NCI-H1417 (cell line): Measurements from ENCODE around the gene TPBGL.
A peak's percentile ranks its signal among the peaks of the same experiment; 100 is the strongest.
"Not testable (repeated sequence)": the region's sequence is repeated elsewhere in the genome, so short reads cannot be mapped to it uniquely, and the experiment has no call there.

Source experiments
- DNase-seq, 3 experiments: peaks; one replicate each; lab custom pipeline; 2025; lab: John Stamatoyannopoulos, UW

Gene TPBGL

GRCh38 chr11:75272821-75273301, 32.3 kb downstream of the TPBGL start:
- DNase-seq, result no peak

- no peak for DNase-seq
These were observed 33.1 kb downstream of the TPBGL start for GRCh38 chr11:75273411-75274391.

- not testable (repeated sequence) for DNase-seq
These were observed 34.1 kb downstream of the TPBGL start for GRCh38 chr11:75274716-75275115.

GRCh38 chr11:75275581-75275980, 35.0 kb downstream of the TPBGL start:
- peak in 2 of 3 experiments; percentile 37 to 40 for DNase-seq

GRCh38 chr11:75276186-75276585, 35.6 kb downstream of the TPBGL start:
- no peak for DNase-seq

- DNase-seq, result peak; percentile 83 to 97 (median 94)
These were observed 36.1 kb downstream of the TPBGL start for GRCh38 chr11:75276686-75277085.

GRCh38 chr11:75277211-75277805, 36.7 kb downstream of the TPBGL start:
- DNase-seq, result no peak

- no peak for DNase-seq
These were observed 37.6 kb downstream of the TPBGL start for GRCh38 chr11:75277991-75278790.

GRCh38 chr11:75279273-75279672, 38.7 kb downstream of the TPBGL start:
- no peak for DNase-seq

GRCh38 chr11:75280227-75280701, 39.7 kb downstream of the TPBGL start:
- DNase-seq, result peak; percentile 62 to 86 (median 86)

- no peak for DNase-seq
These were observed 40.3 kb downstream of the TPBGL start for GRCh38 chr11:75280770-75281468.

- no peak for DNase-seq
These were observed 41.0 kb downstream of the TPBGL start for GRCh38 chr11:75281469-75282095.

GRCh38 chr11:75283391-75283931, 42.9 kb downstream of the TPBGL start:
- DNase-seq, result no peak

GRCh38 chr11:75285776-75286360, 45.3 kb downstream of the TPBGL start:
- DNase-seq, result no peak

GRCh38 chr11:75286826-75287465, 46.4 kb downstream of the TPBGL start:
- no peak for DNase-seq

GRCh38 chr11:75287579-75287978, 47.0 kb downstream of the TPBGL start:
- DNase-seq, result no peak

GRCh38 chr11:75289511-75289760, 48.9 kb downstream of the TPBGL start:
- DNase-seq, result no peak

GRCh38 chr11:75289919-75290318, 49.3 kb downstream of the TPBGL start:
- DNase-seq, result no peak

GRCh38 chr11:75291741-75292140, 51.2 kb downstream of the TPBGL start:
- DNase-seq, result no peak

- DNase-seq, result no peak
These were observed 52.4 kb downstream of the TPBGL start for GRCh38 chr11:75292943-75293342.
